ENCODE data around the gene FHIT.

GRCh38 chr3:60952055-60952454 lies 299.2 kb downstream of the FHIT start:
- TF ChIP-seq CTCF (IDR thresholded peaks at IDR 0.05) = no peak
- no peak for TF ChIP-seq POLR2A (IDR thresholded peaks at IDR 0.05)
